H1 (cell line): ENCODE results near the gene FGF14. TPM values are rescaled to one million over a fixed set of nuclear protein-coding genes. Genes with fewer than 3 reads are reported as not detected.

ENCODE experiments used
- CTCF ChIA-PET: fragments of 300-600 bp; sonication (Branson Sonifier 250); formaldehyde crosslinking; loops from one replicate; lab custom pipeline; 2021; ENCODE audit not compliant: partially characterized antibody; lab: Charles Lee
- POLR2A ChIA-PET: fragments of 300-600 bp; sonication (Branson Sonifier 250); formaldehyde crosslinking; loops from one replicate; lab custom pipeline; 2021; ENCODE audit warnings: inconsistent platforms; ENCODE audit not compliant: partially characterized antibody; lab: Charles Lee
- DNase-seq, 2 experiments: peaks; one replicate each; pipeline versions ENCODE4 v3.0.0 to v3.0.0-alpha.2; 2010 to 2022; ENCODE audit warnings: low spot score in 2 of 2, low read depth in 1 of 2, mixed read lengths in 1 of 2
- FAIRE-seq: peaks from 2 replicates; lab custom pipeline; 2011; peaks lifted over from hg19 to GRCh38; lab: Jason Lieb, UNC
- H2AFZ ChIP-seq: 2 replicates; pipeline ENCODE4 v1.8.1; 2012; ENCODE audit warnings: low read length, inconsistent platforms
- H2AK5ac ChIP-seq: 2 replicates; pipeline ENCODE4 v1.6.1; 2013; ENCODE audit warnings: low read depth, low read length
- H2BK120ac ChIP-seq: replicated peaks from 2 replicates; pipeline ENCODE3; 2013; ENCODE audit warnings: low read depth, low read length, inconsistent platforms
- H2BK12ac ChIP-seq: 2 replicates; pipeline ENCODE4 v1.6.1; 2013; ENCODE audit warnings: low read depth, low read length
- H2BK15ac ChIP-seq: 2 replicates; pipeline ENCODE4 v1.6.1; 2013; ENCODE audit warnings: low read length
- H2BK20ac ChIP-seq: 2 replicates; pipeline ENCODE4 v1.6.1; 2013; ENCODE audit warnings: low read length
- H2BK5ac ChIP-seq: 2 replicates; pipeline ENCODE4 v1.6.1; 2013; ENCODE audit warnings: low read depth, low read length
- H3K14ac ChIP-seq: 2 replicates; pipeline ENCODE4 v1.6.1; 2013; ENCODE audit warnings: inconsistent platforms; ENCODE audit not compliant: insufficient read length
- H3K18ac ChIP-seq: 2 replicates; pipeline ENCODE4 v1.6.1; 2013; ENCODE audit warnings: low read length; ENCODE audit errors: extremely low read depth
- H3K23ac ChIP-seq: 2 replicates; pipeline ENCODE4 v1.6.1; 2013; ENCODE audit warnings: inconsistent platforms; ENCODE audit not compliant: insufficient read length
- H3K23me2 ChIP-seq: 2 replicates; pipeline ENCODE4 v1.6.1; 2013; ENCODE audit warnings: low read depth, low read length
- H3K27ac ChIP-seq: 2 replicates; pipeline ENCODE4 v1.6.1; 2011; ENCODE audit warnings: low read depth, low read length, inconsistent platforms
- H3K27me3 ChIP-seq, 4 experiments: replicated peaks in 1 of 4; 1 replicate in 1 of 4; 2 replicates in 3 of 4; pipeline versions ENCODE4 v1.6.1 to v1.8.1; 2011 to 2013; ENCODE audit warnings: low read length in 3 of 4, mild to moderate bottlenecking in 3 of 4, inconsistent platforms in 2 of 4, mixed read lengths in 2 of 4, moderate library complexity in 1 of 4; ENCODE audit not compliant: control insufficient read depth in 3 of 4, insufficient read depth in 3 of 4; ENCODE audit errors: extremely low read depth in 1 of 4
- H3K36me3 ChIP-seq, 4 experiments: 2 replicates each; pipeline versions ENCODE4 v1.6.1 to v1.8.1; 2011 to 2013; ENCODE audit warnings: mild to moderate bottlenecking in 4 of 4, low read length in 3 of 4, moderate library complexity in 2 of 4, control low read depth in 1 of 4, inconsistent platforms in 1 of 4; ENCODE audit not compliant: insufficient read depth in 4 of 4, control insufficient read depth in 2 of 4
- H3K4ac ChIP-seq: replicated peaks from 2 replicates; pipeline ENCODE3; 2013; ENCODE audit warnings: low read length, low read depth, mixed read lengths, inconsistent platforms; ENCODE audit not compliant: insufficient read length
- H3K4me1 ChIP-seq, 4 experiments: replicated peaks in 1 of 4; 1 replicate in 1 of 4; 2 replicates in 3 of 4; pipeline versions ENCODE4 v1.6.1 to v1.8.1; 2011 to 2013; ENCODE audit warnings: low read length in 3 of 4, inconsistent platforms in 2 of 4, mixed read lengths in 1 of 4; ENCODE audit not compliant: insufficient read depth in 4 of 4, control insufficient read depth in 3 of 4
- H3K4me2 ChIP-seq, 2 experiments: 2 replicates each; pipeline versions ENCODE4 v1.6.1 to v1.8.1; 2011 to 2013; ENCODE audit warnings: low read depth in 2 of 2, low read length in 2 of 2, control low read depth in 1 of 2, inconsistent platforms in 1 of 2, mild to moderate bottlenecking in 1 of 2; ENCODE audit not compliant: insufficient read depth in 1 of 2
- H3K4me3 ChIP-seq, 4 experiments: fragments of 200-600, 300-600 bp in 1 of 4; sonication (generic), shearing (Covaris generic), sonication (Bioruptor Twin) in 1 of 4; 2 replicates each; pipeline versions ENCODE4 v1.5.1 to v1.8.1; 2011 to 2016; ENCODE audit warnings: low read length in 4 of 4, low read depth in 3 of 4, control low read depth in 2 of 4, inconsistent platforms in 2 of 4, mild to moderate bottlenecking in 2 of 4, mixed read lengths in 1 of 4, moderate library complexity in 1 of 4; ENCODE audit not compliant: insufficient read depth in 2 of 4; ENCODE audit errors: extremely low read depth in 1 of 4
- H3K56ac ChIP-seq: replicated peaks from 2 replicates; pipeline ENCODE3; 2013; ENCODE audit warnings: low read depth, mild to moderate bottlenecking, mixed read lengths, low read length, inconsistent platforms; ENCODE audit not compliant: insufficient read length
- H3K79me1 ChIP-seq: 2 replicates; pipeline ENCODE4 v1.6.1; 2013; ENCODE audit warnings: low read depth, low read length, control low read depth
- H3K79me2 ChIP-seq, 2 experiments: 2 replicates each; pipeline versions ENCODE4 v1.6.1 to v1.8.1; 2012 to 2013; ENCODE audit warnings: low read length in 2 of 2, mild to moderate bottlenecking in 2 of 2, inconsistent platforms in 1 of 2; ENCODE audit not compliant: insufficient read depth in 2 of 2, control insufficient read depth in 1 of 2
- H3K9ac ChIP-seq, 4 experiments: replicated peaks in 1 of 4; 1 replicate in 1 of 4; 2 replicates in 3 of 4; pipeline versions ENCODE4 v1.6.1 to v1.8.1; 2011 to 2013; ENCODE audit warnings: low read depth in 3 of 4, low read length in 3 of 4, control low read depth in 2 of 4, mild to moderate bottlenecking in 2 of 4, moderate library complexity in 2 of 4, inconsistent platforms in 1 of 4; ENCODE audit errors: extremely low read depth in 1 of 4
- H3K9me3 ChIP-seq, 2 experiments: 2 replicates each; pipeline versions ENCODE4 v1.6.1 to v1.8.1; 2012 to 2013; ENCODE audit warnings: mild to moderate bottlenecking in 2 of 2, moderate library complexity in 2 of 2, control low read depth in 1 of 2, inconsistent platforms in 1 of 2, low read depth in 1 of 2, low read length in 1 of 2, mixed read lengths in 1 of 2; ENCODE audit not compliant: insufficient read depth in 2 of 2
- H4K20me1 ChIP-seq, 2 experiments: replicated peaks in 1 of 2; 2 replicates each; pipeline versions ENCODE3 to v1.8.1; 2011 to 2013; ENCODE audit warnings: inconsistent platforms in 2 of 2, low read length in 2 of 2, mild to moderate bottlenecking in 1 of 2; ENCODE audit not compliant: insufficient read depth in 2 of 2, control insufficient read depth in 1 of 2
- H4K5ac ChIP-seq: 2 replicates; pipeline ENCODE4 v1.6.1; 2013; ENCODE audit warnings: low read length, low read depth, mixed read lengths, inconsistent platforms; ENCODE audit not compliant: insufficient read length
- H4K8ac ChIP-seq: 2 replicates; pipeline ENCODE4 v1.8.0; 2013; ENCODE audit warnings: mild to moderate bottlenecking, moderate library complexity, low read length, inconsistent platforms; ENCODE audit not compliant: insufficient read depth; ENCODE audit errors: extremely low read depth
- H4K91ac ChIP-seq: replicated peaks from 2 replicates; pipeline ENCODE3; 2013; ENCODE audit warnings: low read length, mixed read lengths, inconsistent platforms; ENCODE audit not compliant: insufficient read length
- GABPA ChIP-seq: IDR thresholded peaks from 2 replicates; pipeline ENCODE4 v1.6.1; 2011; ENCODE audit warnings: mild to moderate bottlenecking, low read length, moderate library complexity, borderline replicate concordance; ENCODE audit not compliant: insufficient read depth
- JUND ChIP-seq: IDR thresholded peaks from 2 replicates; pipeline ENCODE4 v1.6.1; 2011; ENCODE audit warnings: mild to moderate bottlenecking, improper control_type of control experiment, low read length
- PHF8 ChIP-seq: fragments of 200-600 bp; sonication (generic); conservative IDR thresholded peaks from 2 replicates; pipeline ENCODE4 v1.7.1; 2012; ENCODE audit warnings: low read depth, mild to moderate bottlenecking, inconsistent platforms, low read length, moderate library complexity
- WGBS, 2 experiments: shearing (Covaris generic) in 1 of 2; methylation state at CpG; one replicate each; pipeline versions ENCODE4 v1.1.6 to v1.1.7; 2013 to 2015; ENCODE audit warnings: low lambda C conversion rate in 2 of 2, mixed read lengths in 2 of 2, inconsistent platforms in 1 of 2, low coverage in 1 of 2, missing lambda C conversion rate in 1 of 2; ENCODE audit not compliant: insufficient replicate concordance in 2 of 2, insufficient coverage in 1 of 2, insufficient read length in 1 of 2; ENCODE audit errors: extremely low coverage in 1 of 2, missing lambda C conversion rate in 1 of 2; 5-methylcytosine and 5-hydroxymethylcytosine counted together
- polyA plus RNA-seq, 7 experiments: library from polyadenylated mRNA; depleted of rRNA in 3 of 7; stranded (reverse) in 5 of 7; unstranded in 2 of 7; fragments of >200 nt in 5 of 7; fragments of 200-250 nt in 2 of 7; gene quantifications; 1 replicate in 5 of 7; 2 replicates in 1 of 7; 4 replicates in 1 of 7; pipeline versions ENCODE4 v1.2.1 to v1.2.3, GENCODE V29; 2011 to 2013; ENCODE audit warnings: missing spikeins in 2 of 7, mixed read lengths in 2 of 7
- total RNA-seq: library from RNA; stranded (reverse); fragmentation: NEBNext Ultra II Directional; extraction: Animal tissue kit (Norgen Biotek cat#: 25700); gene quantifications from 2 replicates; pipeline ENCODE4 v1.2.1, GENCODE V29; 2021

FGF14 gene
- total and polyA plus RNA-seq, 2 of the 8 experiments (the other 6 are each of a cell fraction or from before 2014, with no cell fraction given), result 0.05 to 0.58 TPM

DNA sequence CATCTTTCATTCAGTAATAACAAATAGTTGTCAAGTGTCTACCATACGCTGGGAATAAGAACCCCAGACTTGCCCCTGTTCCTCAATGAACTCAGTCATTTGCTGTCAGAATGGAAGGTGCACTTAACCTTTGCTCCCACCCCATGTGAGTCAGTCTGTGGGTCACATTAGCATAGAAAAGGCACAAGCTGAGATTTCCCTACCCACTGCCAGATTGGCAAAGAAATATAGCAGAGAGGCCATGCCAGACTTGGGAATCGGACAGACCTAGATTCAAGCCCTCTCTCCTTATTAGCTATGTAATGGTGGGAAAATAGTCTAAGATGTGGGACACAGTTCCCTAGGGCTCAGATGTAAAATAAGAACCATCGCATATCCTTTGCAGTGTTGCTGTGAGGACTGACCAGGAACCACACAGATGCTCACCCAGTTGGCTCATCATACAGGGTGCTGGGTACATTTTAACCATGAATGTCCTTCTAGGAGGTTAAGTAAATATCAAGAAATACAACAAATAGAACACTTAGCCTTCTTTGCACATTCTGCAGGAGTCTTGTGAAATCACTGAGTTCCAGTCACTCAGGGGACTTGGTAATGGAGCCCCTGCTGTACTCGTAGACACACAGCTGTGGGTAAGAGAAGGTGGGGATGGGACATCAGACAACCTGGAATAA lies 218.2 kb downstream of the FGF14 start:
- POLR2A ChIA-PET, result no interaction called here

More for the DNA sequence above, 218.2 kb downstream of the FGF14 start:
- no peak overlapping the region for H4K8ac ChIP-seq
- FAIRE-seq (no peak), DNase-seq (no peak)
- H3K9ac ChIP-seq, result no peak overlapping the region
- H2AFZ ChIP-seq, result 0 out of 2 replicates have a peak overlapping the region, but pooled peaks have one; percentile 1
- H2BK120ac ChIP-seq, result no peak overlapping the region
- H2AK5ac ChIP-seq, result no peak overlapping the region
- H2BK5ac ChIP-seq, result no peak overlapping the region
- no peak overlapping the region for H2BK20ac ChIP-seq
- no peaks in the 10 kb centered on the region for H3K79me1 ChIP-seq
- no peaks in the 10 kb centered on the region for H3K79me2 ChIP-seq
- no peaks in the 10 kb centered on the region for H4K20me1 ChIP-seq
- no peak overlapping the region for H3K56ac ChIP-seq
- H2BK12ac ChIP-seq, result no peak overlapping the region
- H3K23me2 ChIP-seq, result no peaks in the 10 kb centered on the region
- H3K4me3 ChIP-seq, result no peak overlapping the region
- 98% methylated on average over 4 of the region's 4 CpGs; no CpG with 5 or more reads in 1 of the 2 experiments for WGBS, 2 experiments
- no peak overlapping the region for H4K5ac ChIP-seq
- no peak overlapping the region for H4K91ac ChIP-seq
- no peaks in the 10 kb centered on the region for H3K36me3 ChIP-seq
- no peak overlapping the region for H3K4ac ChIP-seq
- no peak overlapping the region for H2BK15ac ChIP-seq
- H3K4me1 ChIP-seq, result no peaks in the 10 kb centered on the region
- no peaks in the 10 kb centered on the region for H3K9me3 ChIP-seq
- H3K27ac ChIP-seq, result no peak overlapping the region
- H3K4me2 ChIP-seq, result no peak overlapping the region
- H3K27me3 ChIP-seq, result no peaks in the 10 kb centered on the region
- no peak for TF ChIP-seq PHF8
- TF ChIP-seq GABPA, result no peak
- no peak for TF ChIP-seq JUND
- H3K23ac ChIP-seq, result no peak overlapping the region
- CTCF ChIA-PET, result interaction anchor here (1.2 to 1.3 kb wide), 2 partner anchors 243 to 272 kb away, joined by 3 read pairs; no protein-coding TSS in a partner anchor
- no peak overlapping the region for H3K14ac ChIP-seq
- H3K18ac ChIP-seq, result no peak overlapping the region
